HEK293 (cell line): ENCODE data around the gene SLC35G2.

Experiments
- YY2 ChIP-seq: fragments of 450-650 bp; formaldehyde crosslinking; IDR thresholded peaks from 2 replicates; pipeline ENCODE4 v1.5.1; 2016; ENCODE audit warnings: missing biosample characterization, missing genetic modification characterization
- ZNF341 ChIP-seq: fragments of 450-650 bp; formaldehyde crosslinking; IDR thresholded peaks from 2 replicates; pipeline ENCODE4; 2016; ENCODE audit warnings: low read depth, missing biosample characterization, missing genetic modification characterization
- ZNF580 ChIP-seq: fragments of 450-650 bp; formaldehyde crosslinking; IDR thresholded peaks from 2 replicates; pipeline ENCODE4 v1.5.1; 2016; ENCODE audit warnings: missing biosample characterization, missing genetic modification characterization
- ZNF600 ChIP-seq: fragments of 450-650 bp; formaldehyde crosslinking; IDR thresholded peaks from 2 replicates; pipeline ENCODE4 v1.5.1; 2016; ENCODE audit warnings: missing biosample characterization, missing genetic modification characterization

The SLC35G2 gene

GRCh38 chr3:136904746-136905145, 85.8 kb downstream of the SLC35G2 start (continued):
- TF ChIP-seq ZNF600 (tag by site-specific recombination) (no peak), ZNF580 (tag by site-specific recombination) (no peak), ZNF341 (tag by site-specific recombination) (no peak), YY2 (tag by site-specific recombination) (no peak)
